NCI-H748 (cell line): ENCODE data around the gene FAIM2.
A peak's percentile ranks its signal among the peaks of the same experiment; 100 is the strongest.

ENCODE experiments used
- DNase-seq: peaks from one replicate; lab custom pipeline; 2025; ENCODE audit not compliant: unreplicated experiment; lab: John Stamatoyannopoulos, UW

FAIM2 gene

DNA sequence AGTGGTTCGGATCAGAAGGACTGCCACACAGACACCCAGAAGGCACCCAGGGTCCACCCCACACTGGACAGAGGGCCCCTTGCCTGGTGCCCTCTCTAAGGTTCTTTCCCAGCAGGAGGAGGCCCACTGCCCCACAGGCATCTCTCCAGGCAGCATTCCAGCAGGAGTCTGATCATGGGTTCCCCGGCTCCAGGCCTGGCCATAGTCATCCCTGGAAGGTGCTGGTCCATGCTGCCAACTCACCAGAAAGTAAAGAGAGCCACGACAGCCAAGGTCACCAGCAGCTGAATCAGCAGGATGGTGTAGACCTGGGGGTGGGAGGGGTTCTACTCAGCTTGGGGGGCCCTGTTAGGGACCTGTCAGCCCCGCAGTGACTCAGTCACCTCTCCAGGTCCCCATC, 6.4 kb downstream of the FAIM2 start:
- DNase-seq: no peak

DNA sequence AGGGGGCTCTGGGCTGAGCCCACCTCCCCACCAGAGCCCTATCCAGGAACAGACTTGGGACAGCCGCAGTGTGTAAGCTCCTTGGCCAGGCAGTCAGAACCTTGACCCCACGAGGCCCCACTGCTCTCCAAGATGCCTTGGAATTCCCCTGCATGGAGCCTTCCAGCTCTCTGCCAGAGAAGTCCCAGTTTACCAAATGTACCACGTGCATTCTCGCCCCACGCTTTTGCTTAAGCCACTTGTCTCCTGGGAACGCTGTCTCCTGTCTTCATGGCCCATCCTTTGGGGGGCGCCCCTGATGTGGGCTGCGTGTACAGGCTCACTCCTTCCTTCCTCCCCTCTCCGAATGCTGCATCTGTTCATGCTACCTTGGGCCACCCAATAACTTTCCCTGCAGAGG, 7.9 kb downstream of the FAIM2 start:
- DNase-seq: no peak

DNA sequence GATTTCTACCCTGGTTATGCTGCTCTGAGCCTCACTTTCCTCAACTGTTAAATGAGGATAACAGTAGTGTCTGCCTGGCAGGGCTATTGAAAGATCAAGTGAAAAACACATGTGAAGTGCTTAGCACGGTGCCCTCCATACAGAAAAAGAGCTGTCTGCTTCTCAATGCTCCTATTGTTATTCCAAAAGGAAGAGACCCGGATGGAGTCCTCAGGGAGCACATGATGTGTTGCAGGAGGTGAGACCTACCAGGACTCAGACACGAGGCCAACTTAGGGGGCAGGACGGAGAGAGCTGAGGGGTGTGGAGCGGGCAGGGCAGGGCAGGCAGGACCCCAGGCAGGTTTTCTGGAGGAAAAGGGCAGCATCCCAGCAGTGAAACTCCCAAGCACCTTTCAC, 8.9 kb downstream of the FAIM2 start:
- no peak for DNase-seq

DNA sequence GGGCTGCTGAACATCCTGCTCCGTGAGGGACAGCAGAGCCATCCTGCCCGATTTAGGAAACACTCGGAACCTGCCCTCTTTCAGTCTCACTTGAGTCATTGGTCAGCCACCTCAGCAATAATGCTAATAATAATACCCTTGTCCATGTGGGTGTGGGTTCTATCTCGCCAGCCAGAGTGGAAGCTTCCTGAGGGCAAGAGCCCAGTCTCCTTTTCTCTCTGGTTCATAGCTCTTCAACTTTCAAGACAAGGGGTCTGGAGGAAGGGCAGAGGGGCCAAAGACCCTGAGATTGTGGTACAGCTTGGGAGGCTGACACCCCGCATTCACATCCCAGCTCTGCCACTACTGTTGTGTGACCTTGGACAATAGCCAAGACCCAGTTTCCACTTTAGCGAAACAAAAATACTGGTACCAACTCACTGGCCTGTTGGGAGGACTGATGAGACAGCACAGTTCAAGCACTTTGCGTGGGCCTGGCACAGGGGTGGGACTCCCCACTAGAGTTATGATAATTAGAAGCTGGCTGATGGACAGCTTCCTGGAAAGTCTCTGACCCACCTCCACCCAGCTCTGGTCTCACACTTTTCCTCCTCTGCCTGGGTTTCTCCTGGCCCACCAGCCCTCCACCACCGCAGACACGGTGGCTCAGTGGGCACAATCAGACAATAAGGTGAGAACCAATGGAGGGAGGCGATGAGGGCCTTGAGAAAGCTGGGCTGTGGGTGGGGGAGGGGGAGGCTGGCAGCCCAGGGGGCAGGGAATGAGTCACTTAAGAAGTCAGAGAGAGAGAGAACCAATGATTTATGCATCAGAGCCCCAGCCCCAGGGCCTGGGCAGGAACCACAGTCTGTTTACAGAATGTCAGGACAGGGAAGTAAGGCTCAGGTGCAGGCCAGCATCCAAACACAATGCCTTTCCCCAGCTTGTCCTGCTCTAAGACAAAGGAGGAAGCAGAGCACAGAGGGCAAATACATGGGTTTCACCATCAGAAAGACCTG, 9.6 kb downstream of the FAIM2 start:
- no peak for DNase-seq

DNA sequence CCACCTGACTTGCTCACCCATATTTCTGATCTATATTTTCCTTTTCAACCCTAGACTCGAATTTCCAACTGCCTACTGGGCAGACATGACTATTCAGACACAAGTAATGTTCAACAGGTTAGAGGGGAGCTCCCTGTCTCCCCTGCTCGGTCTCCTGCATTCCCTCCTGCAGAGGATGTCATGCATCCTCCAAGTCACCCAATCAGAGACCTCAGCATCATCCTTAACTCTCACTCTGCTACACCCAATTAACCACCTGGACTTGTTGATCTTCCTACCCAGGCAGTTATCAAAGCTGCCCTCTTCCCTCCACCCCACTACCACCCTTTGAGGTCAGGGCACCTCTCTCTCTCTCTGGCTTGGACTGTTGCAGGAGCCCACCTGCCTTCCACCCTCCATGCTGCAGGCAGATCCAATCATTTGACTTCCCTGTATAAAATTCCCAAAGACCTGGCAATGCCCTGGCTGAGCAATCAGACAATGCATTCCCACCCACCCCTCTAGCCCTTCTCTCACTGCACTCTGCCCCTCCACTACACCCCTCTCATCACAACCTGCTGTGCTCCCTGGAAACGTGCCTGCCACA, 10.9 kb downstream of the FAIM2 start:
- no peak for DNase-seq

DNA sequence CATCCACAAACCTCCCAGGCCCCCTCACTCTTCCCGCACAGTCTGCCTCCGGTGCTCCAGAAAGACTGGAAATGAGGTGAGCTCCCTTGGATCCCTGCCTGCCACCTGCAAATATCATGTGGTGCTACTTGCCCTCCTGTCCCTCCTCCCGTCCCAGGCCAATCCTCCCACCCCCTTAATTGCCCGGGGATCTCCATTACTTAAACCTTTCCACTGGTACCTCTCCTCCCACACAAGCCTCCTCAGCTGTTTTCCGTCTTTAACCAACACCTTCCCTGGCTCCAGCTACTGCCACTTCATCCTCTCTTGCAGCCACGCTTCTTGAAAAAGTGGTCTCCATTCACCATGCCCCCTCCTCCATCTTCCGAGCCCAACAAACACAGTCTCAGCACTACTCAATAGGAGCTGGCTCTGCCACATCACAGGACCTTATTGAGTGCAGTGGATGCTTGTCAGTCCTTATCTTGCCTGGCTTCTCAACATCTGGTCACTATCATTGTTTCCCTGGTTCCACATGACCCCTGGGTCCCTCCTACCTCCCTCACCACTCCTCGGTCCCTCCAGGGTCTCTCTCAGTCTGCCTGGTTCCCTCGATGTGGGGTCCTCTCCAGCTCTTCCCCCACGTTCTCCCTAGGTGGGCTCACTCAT, 11.5 kb downstream of the FAIM2 start:
- no peak for DNase-seq

DNA sequence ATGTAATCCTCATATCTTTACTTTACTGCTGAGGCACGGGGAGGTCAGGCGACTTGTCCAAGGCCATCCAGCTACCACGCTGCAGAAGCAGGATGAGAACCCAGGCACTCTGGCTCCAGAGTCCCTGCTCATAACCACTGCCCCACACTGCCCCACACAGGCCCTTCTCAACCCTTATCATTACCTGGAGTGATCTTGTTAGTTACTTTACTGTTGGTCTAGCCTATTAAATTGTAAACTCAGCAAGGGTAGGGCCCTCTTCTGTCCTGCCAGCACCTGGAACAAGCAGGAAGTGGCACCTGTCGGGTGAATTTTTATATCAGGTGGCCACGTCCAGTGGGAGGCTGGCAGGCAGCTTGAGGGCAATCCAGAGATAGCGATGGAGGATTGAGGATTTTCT, 12.2 kb downstream of the FAIM2 start:
- DNase-seq: no peak

DNA sequence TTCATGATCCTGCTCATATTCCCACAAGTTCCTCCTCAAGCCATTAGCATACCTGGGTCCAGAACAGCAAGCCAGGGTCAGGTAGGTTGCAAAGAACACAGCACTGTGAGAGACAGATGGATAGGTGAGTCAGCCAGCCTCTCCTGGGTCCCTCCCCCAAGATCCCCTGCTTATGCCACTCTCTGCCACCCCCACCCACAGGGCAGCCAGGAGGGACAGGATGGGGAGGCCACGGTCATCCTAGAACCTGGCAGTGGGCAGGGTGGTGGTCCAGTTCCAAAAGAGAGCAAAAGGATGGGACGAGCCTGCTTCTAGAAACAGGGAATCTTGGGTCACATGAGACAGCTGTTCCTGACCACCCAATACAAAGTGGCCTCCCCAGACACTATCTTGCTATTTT, 12.7 kb downstream of the FAIM2 start:
- no peak for DNase-seq

DNA sequence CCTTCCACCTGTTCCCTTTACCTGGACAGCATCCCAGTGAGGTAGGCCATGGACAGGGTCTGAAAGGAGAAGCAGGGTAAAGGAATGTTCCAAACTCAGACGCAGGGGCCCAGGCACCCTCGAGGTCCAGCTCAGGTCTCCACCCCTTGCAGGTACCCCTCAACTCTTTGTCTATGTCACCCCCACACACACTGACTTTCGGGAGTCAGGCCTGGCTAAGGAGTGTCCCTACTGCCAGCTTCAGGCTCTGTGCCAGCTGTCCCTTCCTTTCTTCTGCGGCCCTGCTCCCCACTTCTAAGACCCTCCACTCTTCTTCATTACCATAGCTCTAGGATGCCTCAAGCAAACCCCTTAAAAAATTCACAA, 13.6 kb downstream of the FAIM2 start:
- DNase-seq: no peak

DNA sequence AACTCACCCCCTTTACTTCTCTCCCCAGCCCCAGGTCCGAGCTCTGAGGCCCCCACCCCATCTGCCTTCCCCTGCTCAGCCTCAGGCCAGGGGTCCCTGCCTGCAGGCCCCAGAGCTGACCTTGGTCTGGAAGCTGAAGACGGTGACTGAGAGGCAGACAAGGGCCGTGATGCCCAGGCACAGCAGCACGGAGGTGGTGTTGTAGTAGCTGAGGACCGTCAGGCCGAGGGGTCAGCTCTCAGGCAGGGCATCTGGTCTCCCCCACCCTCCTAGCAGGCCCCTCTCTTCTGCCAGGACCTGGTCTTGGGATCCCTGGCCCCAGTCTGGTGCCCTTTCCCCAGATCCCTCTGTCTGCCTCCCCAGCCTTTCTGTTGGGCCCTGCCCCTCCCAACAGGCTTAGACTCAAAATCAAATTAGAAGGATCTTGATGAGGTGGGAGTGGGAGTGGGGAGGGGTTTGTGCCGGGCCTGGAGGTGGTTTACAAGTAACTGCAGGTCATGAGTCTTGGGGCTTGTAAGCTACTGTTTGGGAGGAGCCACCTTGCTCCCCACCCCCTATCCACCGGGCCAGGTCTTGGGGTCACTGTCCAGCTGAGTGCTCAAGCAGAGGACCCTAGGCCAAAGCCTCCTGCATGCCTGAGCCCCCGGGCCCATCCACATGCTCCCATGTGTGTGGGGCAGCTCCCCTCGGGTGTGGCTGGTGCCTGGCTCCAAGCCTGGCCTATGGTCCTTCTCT, 14.2 kb downstream of the FAIM2 start:
- DNase-seq: no peak

DNA sequence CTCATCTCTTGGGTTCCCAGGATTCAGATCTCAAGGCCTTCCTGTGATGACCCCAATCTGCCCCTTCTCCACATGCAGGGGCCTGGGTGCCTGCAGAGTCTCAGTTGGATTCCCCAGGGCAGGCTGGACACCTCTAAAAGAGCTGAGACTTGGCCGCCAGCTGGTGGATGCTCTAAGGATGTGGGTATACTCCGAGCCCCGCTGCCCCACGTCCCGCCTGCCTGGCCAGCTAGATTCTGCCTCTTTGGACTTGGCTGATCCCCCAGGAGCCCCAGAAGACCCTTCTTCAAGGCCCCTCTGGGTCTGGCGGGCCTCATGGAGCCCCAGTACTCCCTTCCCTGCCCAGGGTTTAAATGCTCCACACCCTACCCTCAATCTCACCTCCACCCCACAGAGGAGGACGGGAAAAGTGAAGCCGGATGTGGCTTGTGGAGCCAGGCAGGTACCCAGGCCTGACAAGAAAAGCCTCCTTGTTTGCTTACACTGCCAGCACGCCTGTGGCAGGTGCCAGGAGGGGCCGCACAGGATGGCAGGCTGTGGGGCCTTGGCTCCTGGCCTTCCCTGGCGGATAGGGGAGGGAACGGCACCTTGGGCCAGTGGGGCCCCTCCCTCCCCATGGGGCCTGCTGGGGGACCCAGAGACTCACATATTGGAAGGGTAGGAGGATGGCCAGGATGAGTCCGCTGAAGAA, 15.1 kb downstream of the FAIM2 start:
- DNase-seq: no peak

DNA sequence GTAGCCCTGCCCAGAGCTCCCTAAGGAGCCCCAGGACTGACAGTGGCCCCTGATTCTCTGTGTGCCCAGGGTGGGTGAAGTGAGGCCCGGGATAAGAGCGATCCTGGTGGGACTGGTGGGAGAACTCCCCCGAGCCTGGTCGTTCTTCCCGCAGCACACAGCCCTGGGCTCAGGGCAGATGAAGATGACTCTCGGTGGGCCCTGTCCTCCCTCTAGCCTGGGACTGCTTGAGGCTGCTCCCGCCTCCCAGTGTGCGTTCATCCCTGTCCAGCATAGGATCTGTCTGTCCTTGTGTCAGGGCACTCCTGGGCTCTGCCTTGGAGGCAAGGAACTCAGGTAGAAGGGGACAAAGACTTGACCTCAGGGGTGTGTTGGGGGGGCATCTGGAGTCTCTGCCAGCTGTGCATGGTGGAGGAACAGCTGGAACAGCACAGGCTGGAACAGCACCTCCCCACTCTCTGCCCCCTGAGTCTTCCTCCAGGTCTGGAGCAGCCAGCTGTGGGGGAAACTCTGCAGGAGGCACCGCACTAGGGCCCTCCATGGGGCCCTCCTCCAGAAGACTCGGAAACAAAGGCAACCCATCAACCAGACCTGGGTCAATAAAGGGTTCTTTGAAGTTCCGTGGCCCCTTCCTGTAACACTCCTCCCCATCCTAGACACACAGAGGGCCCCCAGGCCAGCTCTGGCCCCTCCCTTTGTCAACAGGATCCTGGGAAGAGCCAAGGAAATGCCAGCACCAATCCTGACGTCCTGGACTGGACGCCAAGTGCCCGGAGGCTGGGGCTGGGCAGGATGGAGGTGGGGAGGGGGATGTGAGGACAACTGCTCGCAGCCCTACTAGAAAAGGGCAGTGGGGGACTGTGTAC, 15.9 kb downstream of the FAIM2 start:
- DNase-seq: no peak

DNA sequence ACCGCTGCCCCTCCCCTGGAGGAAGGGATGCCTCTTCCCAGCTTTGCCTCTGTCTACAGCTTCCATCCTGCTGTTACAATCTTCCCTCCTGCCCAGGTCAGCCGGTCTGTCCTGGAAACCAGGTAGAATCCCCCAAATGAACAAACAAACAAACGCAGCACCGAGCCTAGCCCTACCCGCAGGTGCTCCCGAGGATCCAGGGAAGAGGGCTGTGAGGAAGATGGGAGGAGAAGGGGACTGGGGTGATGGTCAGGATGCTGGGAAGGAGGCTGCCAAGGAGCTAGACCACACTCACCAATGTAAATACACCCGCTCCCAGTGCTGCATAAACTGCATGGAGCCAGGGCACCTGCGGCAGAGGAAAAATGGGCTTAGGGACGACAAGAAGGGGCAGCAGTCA, 16.6 kb downstream of the FAIM2 start:
- DNase-seq: no peak

DNA sequence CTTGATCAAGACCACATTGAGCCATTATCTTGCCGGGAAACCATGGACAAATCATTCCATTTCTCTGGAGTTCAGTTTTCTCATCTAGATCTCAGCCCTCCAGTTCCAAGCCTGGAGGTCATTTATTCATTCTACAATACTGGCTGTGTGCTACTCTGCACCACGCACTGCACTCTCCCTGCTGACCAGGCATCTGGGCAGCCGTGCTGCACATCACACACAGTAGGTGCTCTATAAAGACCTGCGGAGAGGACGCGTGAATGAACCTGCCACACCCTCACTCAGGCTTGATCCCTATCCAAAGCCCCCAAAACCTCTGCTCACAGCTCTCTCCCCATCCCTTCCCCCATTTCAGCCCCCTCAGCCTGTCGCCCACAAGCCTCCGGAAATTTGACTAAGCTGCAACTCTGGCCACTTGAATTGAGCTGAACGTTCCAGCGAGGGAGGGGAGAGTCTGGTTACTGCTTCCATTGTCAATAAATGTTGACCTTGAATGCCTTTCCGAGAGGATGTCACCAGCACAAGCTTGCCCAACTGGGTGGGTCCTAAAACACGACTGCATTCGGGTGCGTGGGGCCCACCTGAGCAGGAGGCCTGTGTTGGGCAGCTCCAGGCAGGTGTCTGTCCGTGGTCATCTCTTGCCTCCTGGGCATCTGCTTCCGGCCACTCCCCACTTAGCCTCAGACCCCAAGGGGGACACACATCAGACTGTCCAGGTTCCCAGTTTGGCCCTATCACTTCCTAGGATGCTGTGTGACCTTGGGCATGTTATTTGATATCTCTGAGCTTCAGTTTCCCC, 17.8 kb downstream of the FAIM2 start:
- no peak for DNase-seq

DNA sequence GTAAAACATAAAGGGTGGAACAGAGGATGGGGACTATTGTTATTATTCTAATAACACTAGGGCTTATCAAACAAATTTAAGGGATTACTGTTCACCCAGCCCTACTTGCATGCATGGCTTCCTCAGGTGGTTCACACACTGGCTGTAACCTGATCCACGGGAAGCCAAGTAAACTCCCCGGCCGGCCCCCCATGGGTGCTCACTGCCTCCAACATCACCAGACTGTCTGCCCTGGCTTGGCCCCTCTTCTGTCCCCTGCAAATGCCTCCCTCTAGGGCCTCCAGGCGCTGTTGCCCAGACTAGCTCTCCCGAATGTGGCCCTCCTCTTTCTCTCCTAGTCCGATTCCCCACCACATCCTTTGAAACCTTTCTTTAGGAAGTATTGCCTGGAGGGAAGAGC, 18.6 kb downstream of the FAIM2 start:
- peak; percentile 41 for DNase-seq

DNA sequence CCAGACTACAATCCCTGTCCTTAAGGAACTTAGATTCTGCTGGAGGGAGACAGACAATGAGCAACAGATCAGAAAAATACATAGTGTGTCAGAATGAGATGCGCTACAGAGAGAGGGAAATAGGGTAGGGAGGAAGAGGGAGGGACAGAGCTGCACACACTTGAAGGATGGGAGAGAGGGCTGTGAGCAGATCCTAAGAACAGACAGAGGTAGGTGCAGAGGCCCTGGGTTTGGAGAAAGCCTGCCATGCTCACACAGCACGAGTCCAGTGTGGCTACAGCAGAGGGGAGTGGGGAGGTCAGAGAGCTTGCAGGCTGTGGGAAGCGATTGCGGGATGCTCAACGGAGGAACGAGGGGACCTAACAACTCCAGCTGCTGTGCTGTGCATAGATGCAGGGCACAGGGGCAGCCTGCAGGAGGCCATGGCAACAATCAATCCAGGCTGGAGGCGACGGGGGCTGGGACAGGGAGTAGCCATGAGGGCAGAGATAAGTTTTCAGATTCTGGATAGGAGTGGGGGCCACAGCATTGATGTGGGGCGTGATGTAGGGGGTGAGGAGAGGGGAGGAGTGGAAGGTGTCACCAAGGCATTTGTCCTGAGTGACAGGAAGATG, 20.7 kb downstream of the FAIM2 start:
- no peak for DNase-seq

DNA sequence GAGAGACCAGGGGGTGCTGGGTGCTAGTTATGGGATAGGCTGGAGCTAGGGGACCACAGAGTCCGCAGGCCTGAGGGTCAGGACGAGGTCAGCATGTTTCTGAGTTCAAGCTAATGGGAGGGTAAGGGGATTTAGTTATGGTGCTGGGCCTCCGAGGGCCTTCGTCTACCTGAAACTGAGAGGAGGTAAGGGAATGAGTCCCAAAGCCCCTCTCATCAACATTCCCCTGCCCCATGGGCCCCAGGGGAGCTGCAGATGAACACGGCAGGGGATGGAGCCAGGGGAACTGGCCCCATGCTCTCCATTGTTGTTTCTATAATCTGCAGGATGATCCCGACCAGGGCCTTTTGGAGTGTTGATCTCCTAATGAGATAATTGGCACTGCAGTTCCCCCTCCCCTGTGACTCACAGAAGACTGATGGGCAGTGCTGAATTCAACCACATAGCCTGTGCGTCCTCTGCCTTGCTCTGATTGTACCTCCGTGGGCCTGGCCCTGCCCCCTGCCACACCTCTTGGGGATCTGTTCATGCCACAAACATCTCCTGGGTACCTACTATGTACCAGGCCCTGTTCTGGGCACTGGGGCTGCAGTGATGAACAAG, 21.4 kb downstream of the FAIM2 start:
- DNase-seq: peak; percentile 13
